ENCODE results near the gene NGEF. TPM values are rescaled to one million over a fixed set of nuclear protein-coding genes. Genes with fewer than 3 reads are reported as not detected.

Gene NGEF
- total RNA-seq, 1 experiment from 2014 or later: 5.4 TPM

- TF ChIP-seq ZNF512 (CRISPR knock-in tag; IDR thresholded peaks at IDR 0.05; ENCODE audit: borderline replicate concordance) (no peak), ZNF232 (CRISPR knock-in tag; IDR thresholded peaks at IDR 0.05) (no peak), E2F1 (CRISPR knock-in tag; IDR thresholded peaks at IDR 0.05) (no peak), PRRX2 (CRISPR knock-in tag; IDR thresholded peaks at IDR 0.05) (no peak), ZNF121 (CRISPR knock-in tag; IDR thresholded peaks at IDR 0.05) (no peak), NFYB (CRISPR knock-in tag; conservative IDR thresholded peaks at IDR 0.05; ENCODE audit: low read depth) (no peak), NFATC4 (CRISPR knock-in tag; IDR thresholded peaks at IDR 0.05) (no peak), PRDM15 (CRISPR knock-in tag; IDR thresholded peaks at IDR 0.05) (no peak), GABPB1 (CRISPR knock-in tag; IDR thresholded peaks at IDR 0.05) (no peak)
These were observed 19.7 kb downstream of the NGEF start (continued) for GRCh38 chr2:232993231-232993821.

- ATAC-seq (no peak), DNase-seq (ENCODE audit: low spot score) (no peak)
- H3K36me3 Mint-ChIP-seq: peaks cover 4% of the 10 kb centered on the region
- peaks cover 9% of the 10 kb centered on the region for H3K9me3 Mint-ChIP-seq
- no peak for TF ChIP-seq HMGA2 (CRISPR knock-in tag; IDR thresholded peaks at IDR 0.05)
- no peak for TF ChIP-seq GRHL2 (CRISPR knock-in tag; IDR thresholded peaks at IDR 0.05; ENCODE audit: insufficient replicate concordance, severe bottlenecking)
- TF ChIP-seq AR (CRISPR knock-in tag; IDR thresholded peaks at IDR 0.05): no peak
- TF ChIP-seq ZNF532 (CRISPR knock-in tag; IDR thresholded peaks at IDR 0.05; ENCODE audit: borderline replicate concordance): no peak
- H3K4me3 Mint-ChIP-seq: no peak overlapping the region
- no peak overlapping the region for H3K27ac Mint-ChIP-seq
- CTCF ChIA-PET: interaction anchor here (1.6 kb wide), 1 partner anchor 61 kb away, joined by 5 read pairs; no protein-coding TSS in a partner anchor
- POLR2A ChIA-PET: no interaction called here
- H3K27me3 Mint-ChIP-seq (ENCODE audit: low read depth): no peaks in the 10 kb centered on the region
- peaks cover 24% of the 10 kb centered on the region for H3K4me1 Mint-ChIP-seq
These were observed 26.9 kb downstream of the NGEF start for GRCh38 chr2:232986155-232986554.
